HG02870 (cell line): ENCODE results near the gene TNRC18.
"Not testable (repeated sequence)": the region's sequence is repeated elsewhere in the genome, so short reads cannot be mapped to it uniquely, and the experiment has no call there.

Source experiments
- ATAC-seq: cut with Tn5 transposase; IDR thresholded peaks from one replicate; pipeline ENCODE4 v1.9.1; 2021; ENCODE audit warnings: mild to moderate bottlenecking, moderate library complexity; ENCODE audit not compliant: unreplicated experiment

The TNRC18 gene

GRCh38 chr7:5275510-5275909, 148.1 kb downstream of the TNRC18 start:
- ATAC-seq, result not testable (repeated sequence)

GRCh38 chr7:5274985-5275431, 148.6 kb downstream of the TNRC18 start:
- not testable (repeated sequence) for ATAC-seq

GRCh38 chr7:5274441-5274840, 149.2 kb downstream of the TNRC18 start:
- ATAC-seq, result no peak

- not testable (repeated sequence) for ATAC-seq
Measured at GRCh38 chr7:5273831-5274405, 149.7 kb downstream of the TNRC18 start.

- no peak for ATAC-seq
Measured at GRCh38 chr7:5270788-5271187, 152.8 kb downstream of the TNRC18 start.

GRCh38 chr7:5269992-5270657, 153.5 kb downstream of the TNRC18 start:
- ATAC-seq, result not testable (repeated sequence)

- ATAC-seq, result not testable (repeated sequence)
Measured at GRCh38 chr7:5267829-5268228, 155.8 kb downstream of the TNRC18 start.

- ATAC-seq, result no peak
Measured at GRCh38 chr7:5266191-5267028, 157.2 kb downstream of the TNRC18 start.

- ATAC-seq, result no peak
Measured at GRCh38 chr7:5265320-5266190, 158.1 kb downstream of the TNRC18 start.

GRCh38 chr7:5263066-5263465, 160.6 kb downstream of the TNRC18 start:
- ATAC-seq, result not testable (repeated sequence)

GRCh38 chr7:5260530-5261068, 163.0 kb downstream of the TNRC18 start:
- ATAC-seq, result not testable (repeated sequence)
